HG03342 (cell line): ENCODE measurements around the gene E4F1.

Experiments used
- ATAC-seq: cut with Tn5 transposase; IDR thresholded peaks from one replicate; pipeline ENCODE4 v1.9.1; 2021; ENCODE audit warnings: mild to moderate bottlenecking, moderate library complexity; ENCODE audit not compliant: unreplicated experiment

Gene E4F1

DNA sequence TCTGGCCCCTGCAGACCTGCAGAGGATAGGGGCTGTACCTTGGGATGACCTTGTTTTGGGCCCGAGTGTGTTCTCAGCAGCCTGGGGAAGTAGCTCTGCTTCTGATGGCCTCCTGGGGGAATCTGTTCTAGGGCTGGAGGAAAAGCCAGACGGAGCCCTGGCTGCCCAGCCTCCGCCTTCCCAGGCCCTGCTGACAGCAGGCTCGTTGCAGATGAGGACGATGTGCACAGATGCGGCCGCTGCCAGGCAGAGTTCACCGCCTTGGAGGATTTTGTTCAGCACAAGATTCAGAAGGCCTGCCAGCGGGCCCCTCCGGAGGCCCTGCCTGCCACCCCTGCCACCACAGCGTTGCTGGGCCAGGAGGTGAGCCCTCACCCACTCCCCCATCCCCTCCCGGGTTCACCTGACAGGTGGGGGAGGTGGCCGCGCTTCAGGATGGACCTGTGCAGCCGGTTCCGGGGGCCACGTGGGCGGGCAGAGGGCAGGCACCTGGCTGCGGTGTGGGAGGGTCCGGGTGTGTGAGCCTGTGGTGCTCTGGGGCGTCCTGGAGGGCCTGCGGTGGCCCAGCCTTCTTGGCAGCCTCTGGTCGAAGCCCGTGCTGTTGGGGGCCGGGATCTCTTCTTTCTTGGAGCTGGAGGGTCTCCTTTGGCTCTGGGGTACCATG is 4.9 kb downstream of the E4F1 start:
- ATAC-seq, result no peak

GRCh38 chr16:2229091-2229490 is 5.7 kb downstream of the E4F1 start:
- no peak for ATAC-seq

DNA sequence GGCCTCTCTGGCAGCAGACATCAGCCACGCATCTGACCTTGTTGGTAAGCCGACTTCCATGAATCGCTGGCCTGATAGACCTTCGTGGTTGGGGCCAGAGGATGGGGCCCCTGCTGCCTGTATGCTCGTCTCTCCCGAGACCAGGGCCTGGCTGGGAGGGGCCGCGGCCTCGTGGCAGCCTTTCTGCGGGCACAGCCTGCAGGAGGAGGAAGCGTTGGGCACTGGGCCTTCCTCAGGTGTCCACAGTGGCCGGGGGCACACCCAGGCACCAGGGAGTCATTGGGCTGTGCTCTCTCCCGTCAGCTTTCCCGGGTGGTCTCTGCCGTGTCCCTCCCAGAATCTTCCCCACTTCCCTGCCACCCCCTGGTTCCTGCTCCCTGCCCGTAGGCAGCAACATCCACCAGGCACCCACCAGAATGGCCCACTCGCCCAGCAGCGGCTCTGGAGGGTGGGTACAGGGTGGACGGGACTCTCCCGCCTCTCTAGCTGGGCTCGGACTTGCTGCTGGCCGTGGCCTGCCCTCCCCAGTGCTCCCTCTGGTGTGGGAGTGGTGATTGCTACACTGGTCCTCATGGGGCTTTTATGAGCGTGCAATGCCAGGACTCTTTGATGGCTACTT is 6.3 kb downstream of the E4F1 start:
- no peak for ATAC-seq

- ATAC-seq, result no peak
These were observed 7.0 kb downstream of the E4F1 start for GRCh38 chr16:2230376-2230775.

DNA sequence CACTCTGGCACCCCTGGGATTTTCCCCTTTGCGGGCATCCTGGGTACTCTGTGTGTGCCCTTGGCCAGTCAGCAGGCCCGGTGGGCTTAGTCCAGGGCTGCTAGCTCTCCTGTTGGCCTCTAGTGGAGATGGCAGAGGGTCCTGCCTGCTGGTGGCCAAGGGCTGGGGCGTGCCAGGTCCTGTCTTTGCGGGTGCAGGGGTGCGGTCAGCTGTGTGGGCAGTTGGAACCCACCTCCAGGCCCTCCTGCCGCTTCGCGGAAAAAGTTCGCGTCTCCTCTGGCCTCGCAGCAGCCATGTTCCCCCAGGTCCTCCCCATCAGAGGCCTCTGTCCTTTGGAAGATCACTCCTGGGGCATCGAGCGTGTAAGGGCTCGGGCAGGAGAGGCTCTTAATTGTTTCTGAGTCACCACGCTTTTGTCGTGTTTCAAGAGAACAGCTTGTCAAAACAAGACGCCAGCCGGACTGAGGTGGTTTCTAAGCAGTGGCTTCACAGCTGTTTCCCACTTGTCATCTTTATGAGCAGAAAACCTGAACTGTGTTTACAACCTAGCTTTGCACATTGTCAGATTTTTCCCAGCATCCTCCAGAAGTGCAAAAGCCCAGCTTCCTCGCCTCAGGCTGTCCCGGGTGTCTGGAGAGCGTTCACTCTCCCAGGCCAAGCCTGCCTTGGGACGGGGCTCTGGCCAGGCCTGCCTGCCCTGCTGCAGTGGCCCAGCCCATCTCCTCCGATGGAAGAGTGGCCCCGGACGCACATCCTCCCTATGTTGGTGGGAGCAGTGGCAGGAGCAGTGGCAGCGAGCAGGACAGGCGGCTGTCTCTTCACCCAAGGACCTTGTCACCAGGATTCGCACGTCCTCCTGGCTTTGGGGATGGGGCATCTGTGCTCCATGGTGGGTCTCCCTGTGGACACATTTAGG is 7.9 kb downstream of the E4F1 start:
- ATAC-seq, result no peak

DNA sequence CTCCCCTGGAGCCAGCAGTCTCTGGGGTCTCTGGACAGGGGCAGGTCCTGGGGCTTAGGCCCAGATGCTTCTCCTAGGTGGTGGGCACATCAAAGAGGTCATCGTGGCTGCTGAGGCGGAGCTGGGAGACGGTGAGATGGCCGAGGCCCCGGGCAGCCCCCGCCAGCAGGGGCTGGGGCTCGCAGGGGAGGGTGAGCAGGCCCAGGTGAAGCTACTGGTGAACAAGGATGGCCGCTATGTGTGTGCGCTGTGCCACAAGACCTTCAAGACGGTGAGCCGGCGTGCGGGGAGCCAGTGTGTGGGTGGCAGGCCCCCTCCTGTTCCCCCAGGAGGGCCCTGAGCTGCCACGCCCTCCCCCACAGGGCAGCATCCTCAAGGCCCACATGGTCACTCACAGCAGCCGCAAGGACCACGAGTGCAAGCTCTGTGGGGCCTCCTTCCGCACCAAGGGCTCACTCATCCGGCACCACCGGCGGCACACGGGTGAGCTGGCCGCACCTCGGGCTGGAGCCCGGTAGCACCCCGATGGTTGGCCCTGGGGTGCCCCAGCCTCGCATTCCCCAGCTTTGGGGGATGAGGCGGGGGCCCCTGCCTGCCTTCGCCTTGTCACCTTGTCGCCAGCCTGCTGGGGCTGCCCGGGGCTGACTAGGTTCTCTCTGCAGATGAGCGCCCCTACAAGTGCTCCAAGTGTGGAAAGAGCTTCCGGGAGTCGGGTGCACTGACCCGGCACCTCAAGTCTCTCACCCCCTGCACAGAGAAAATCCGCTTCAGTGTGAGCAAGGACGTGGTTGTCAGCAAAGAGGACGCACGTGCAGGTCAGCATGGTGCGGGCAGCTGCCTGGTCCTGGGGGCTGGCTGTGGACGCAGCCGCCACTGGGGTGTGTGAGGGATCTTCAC is 9.0 kb downstream of the E4F1 start:
- ATAC-seq, result no peak

DNA sequence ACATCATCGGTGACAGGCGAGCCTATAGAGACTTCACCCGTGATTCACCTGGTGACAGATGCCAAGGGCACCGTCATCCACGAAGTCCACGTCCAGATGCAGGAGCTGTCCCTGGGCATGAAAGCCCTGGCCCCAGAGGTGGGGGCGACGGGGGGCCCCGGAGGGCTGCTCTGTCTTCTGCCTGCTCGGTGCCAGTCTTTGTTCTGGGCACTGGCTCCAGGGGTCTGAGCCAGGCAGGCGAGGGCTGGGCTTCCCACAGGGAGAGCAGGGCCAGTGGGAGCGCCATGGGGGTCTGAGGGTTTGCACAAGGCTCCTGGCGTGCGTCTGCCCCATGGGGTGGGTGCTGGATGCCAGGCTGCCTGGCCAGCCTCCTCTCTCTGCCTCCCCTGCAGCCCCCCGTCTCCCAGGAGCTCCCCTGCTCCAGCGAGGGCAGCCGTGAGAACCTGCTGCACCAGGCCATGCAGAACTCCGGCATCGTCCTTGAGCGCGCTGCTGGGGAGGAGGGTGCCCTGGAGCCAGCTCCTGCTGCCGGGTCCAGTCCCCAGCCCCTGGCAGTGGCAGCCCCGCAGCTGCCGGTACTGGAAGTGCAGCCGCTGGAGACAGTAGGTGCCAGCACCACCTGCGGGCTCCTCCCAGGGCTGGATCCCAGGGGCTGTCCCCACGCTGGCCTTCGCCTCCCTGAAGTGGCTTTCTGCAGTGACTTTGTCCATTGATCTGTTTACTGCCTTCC is 9.8 kb downstream of the E4F1 start:
- no peak for ATAC-seq

GRCh38 chr16:2233872-2234812 is 10.8 kb downstream of the E4F1 start:
- ATAC-seq, result no peak

DNA sequence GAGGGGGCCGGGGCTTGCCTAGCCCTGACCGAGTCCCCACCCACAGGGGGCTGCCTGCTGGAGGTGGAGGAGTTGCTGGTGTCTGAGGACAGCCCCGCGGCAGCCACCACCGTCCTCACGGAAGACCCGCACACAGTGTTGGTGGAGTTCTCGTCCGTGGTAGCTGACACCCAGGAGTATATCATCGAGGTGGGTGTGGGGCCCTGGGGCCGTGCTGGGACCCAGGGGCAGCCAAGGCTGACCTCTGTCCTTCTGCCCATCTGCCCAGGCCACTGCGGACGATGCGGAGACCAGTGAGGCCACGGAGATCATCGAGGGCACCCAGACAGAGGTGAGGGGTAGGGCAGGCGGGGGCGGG is 11.4 kb downstream of the E4F1 start:
- ATAC-seq, result no peak

DNA sequence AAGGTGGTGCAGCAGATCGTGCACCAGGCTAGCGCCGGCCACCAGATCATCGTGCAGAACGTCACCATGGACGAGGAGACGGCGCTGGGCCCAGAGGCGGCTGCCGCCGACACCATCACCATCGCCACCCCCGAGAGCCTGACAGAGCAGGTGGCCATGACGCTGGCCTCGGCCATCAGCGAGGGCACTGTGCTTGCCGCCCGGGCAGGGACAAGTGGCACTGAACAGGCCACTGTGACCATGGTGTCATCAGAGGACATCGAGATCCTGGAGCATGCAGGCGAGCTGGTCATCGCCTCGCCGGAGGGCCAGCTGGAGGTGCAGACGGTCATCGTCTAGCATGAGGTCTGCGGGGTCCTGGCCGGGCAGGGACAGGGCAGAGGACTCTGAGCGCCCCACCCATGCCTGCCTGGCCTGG is 11.9 kb downstream of the E4F1 start:
- ATAC-seq, result no peak

DNA sequence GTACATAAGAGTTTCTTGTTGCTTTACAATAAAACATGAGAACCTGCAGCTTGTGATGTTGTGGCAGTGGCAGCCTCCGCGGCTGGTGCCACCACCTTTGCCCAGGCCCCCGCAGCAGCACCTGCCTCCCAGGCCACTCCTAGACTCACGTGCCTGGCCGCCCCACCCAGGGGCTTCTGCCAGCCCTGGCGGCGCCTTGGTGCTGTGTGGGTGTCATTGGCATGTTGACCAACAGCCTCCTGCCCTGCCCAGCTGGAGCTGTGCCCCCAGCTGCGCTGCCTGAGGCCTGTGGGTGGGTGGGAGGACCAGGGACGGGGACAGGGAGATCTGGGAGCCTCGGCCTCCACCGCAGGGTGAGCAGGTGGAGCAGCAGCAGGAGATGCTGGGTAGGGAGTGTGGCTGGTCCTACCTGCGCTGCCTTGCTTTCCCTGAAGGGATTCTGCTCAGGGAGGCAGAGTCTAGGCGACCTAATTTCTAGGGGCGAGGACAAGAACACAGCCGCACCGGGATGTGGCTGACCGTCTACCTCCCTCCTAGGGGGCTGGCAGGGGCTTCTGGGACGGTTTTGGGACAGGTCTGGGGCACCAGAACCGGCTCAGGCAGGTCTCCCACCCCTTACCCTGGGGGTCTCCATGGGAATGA is 12.4 kb downstream of the E4F1 start:
- no peak for ATAC-seq

DNA sequence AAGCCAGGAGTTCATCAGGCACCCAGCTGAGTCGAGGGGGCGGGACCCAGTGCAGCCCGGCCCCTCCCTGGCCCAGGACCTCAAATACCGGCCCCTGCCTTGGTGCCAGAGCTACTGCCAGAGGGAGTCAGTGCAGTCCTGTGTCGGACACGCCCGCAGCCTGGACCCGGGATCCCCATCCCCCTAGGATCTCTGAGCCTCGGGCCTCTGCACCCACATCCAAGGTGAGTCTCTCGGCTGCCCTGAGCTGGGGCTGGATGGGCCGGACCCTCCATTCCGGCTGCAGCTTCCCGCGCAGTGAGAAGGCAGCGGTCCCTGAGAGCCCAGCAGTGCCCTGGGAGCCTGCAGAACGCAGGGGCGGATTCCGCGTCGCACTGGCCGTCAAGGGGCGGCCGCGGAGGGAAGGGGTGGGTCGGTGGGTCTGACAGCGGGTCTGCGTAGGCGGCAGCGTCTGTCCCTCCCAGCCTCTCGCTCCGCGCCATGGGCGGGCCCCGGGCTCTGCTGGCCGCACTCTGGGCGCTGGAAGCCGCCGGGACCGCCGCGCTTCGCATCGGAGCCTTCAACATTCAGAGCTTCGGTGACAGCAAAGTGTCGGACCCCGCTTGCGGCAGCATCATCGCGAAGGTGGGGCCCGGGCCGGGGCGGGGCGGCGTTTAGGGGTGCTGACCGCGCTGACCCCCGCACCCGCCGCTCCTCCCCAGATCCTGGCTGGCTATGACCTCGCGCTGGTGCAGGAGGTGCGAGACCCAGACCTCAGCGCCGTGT is 13.1 kb downstream of the E4F1 start, which contains the start of gene DNASE1L2:
DNASE1L2 (plus strand) TSS at position 108 of the 765 bp plus-strand sequence; CDS start at position 481, 373 bp downstream.
- no peak for ATAC-seq

- ATAC-seq, result no peak
These were observed 13.7 kb downstream of the E4F1 start for GRCh38 chr16:2237102-2237482.

GRCh38 chr16:2237493-2238149 is 14.2 kb downstream of the E4F1 start:
- ATAC-seq, result no peak

DNA sequence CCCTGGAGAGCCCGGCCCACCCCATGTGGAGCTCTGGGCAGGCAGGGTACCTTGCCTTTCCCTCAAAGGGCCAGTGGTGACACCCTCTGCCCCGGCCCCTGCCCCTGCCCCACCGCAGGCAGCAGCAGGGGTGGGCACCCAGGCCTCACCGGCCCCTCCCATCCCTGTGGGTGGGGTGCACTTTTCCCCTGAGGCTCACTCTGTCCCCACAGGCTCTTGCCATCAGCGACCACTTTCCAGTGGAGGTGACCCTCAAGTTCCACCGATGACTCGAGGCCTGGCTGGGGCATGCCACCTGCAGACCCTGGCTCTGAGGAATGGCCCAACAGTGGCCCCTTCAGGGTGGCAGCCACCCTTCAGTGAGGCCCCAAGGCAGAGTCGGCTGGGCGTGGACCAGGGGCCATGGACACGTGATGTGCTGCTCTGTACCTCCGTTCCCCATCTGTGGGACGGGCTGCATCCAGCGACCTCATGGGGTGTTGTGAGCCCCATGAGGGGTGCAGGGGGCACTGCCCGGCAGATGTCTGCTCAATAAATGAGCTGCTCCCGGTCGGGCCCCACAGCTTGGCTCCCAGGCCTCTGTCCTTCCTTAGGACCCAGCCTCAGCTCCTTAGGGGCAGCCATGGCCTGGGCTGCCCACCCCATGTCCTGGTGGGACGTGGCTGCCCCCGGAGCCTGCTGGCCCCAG is 14.9 kb downstream of the E4F1 start:
- no peak for ATAC-seq

DNA sequence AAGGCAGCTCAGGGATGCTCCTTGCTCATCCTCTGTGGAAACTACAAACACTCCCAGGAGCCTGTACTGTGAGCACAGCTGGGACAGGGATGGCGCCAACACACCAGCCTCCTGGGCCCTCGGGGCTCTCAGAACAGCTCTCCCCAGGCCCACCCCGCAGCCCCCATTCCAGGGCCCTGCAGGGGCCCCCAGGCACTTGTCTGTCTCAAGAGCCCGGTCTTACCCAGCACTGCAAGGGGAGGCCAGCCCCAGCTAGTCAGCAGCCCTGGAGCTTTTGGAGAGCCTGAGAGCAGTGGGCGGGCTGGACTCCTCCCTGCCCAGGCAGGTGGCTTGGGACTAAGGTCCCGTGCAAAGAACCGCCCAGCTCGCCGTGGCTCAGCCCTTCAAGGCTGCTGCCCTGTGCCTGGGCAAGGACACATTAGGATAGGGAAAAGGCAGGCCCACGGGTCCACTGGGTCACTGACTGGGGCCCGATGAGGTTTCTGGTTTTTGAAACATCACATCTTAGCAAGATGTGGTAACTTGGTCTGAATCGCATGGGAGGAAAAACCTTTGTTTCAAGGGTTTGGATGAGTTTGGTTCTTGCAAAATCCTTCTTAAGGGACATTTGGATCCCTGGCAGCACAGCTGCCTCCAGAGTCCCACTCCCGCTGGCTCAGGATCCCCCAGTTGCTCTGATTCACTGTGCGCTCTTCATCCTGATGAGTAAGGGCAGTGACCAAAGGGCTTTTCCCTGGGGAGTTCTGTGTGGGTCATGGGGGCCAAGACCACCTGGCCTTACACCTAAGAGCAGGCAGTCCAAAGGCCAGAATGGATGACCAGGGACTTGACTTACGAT is 15.7 kb downstream of the E4F1 start:
- no peak for ATAC-seq
